GM18868 (cell line): ENCODE results near the gene WWC1.
"Not testable (repeated sequence)": the region's sequence is repeated elsewhere in the genome, so short reads cannot be mapped to it uniquely, and the experiment has no call there.

Experiments
- ATAC-seq: cut with Tn5 transposase; IDR thresholded peaks from one replicate; pipeline ENCODE4 v1.9.1; 2021; ENCODE audit warnings: mild to moderate bottlenecking, moderate library complexity; ENCODE audit not compliant: unreplicated experiment

WWC1 gene

GRCh38 chr5:168434001-168434400, 142.6 kb downstream of the WWC1 start:
- ATAC-seq = no peak

GRCh38 chr5:168434746-168435321, 143.4 kb downstream of the WWC1 start:
- ATAC-seq = no peak

DNA sequence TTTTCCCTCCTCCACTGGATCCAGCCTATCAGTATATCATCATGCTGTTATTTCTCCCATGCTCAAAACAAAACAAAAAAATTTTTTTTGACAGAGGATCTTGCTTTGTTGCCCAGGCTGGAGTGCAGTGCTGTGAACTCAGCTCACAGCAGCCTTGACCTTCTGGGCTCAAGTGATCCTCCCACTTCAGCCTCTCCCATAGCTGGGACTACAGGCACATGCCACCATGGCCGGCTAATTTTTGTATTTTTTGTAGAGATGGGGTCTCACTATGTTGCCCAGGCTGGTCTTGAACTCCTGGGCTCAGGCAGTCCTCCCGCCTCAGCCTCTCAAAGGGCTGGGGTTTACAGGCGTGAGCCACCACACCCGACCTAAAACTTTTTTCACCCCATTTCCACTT, 143.9 kb downstream of the WWC1 start:
- not testable (repeated sequence) for ATAC-seq

GRCh38 chr5:168438349-168438748, 146.9 kb downstream of the WWC1 start:
- no peak for ATAC-seq

DNA sequence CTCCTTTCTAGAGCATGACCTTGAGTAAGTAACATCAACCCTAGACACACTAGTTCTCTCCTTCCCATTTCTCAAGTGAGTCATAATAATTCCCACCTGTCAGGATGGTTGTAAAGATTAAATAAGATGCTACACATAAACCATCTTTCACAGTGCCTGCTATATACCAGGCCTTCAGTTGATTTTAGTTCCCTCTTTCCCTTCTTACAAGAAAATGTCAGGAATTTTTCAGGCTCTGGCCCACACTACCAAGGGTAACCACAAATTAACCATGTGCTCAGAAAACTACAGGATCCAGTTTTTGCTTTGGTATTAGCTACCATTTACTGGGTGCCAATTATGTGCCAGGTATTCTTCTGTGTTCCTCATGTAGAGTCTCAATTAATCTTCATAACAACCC, 152.1 kb downstream of the WWC1 start:
- no peak for ATAC-seq

GRCh38 chr5:168443950-168444700, 152.7 kb downstream of the WWC1 start:
- ATAC-seq = no peak

- no peak for ATAC-seq
Observed at GRCh38 chr5:168446983-168447619, 155.7 kb downstream of the WWC1 start.

DNA sequence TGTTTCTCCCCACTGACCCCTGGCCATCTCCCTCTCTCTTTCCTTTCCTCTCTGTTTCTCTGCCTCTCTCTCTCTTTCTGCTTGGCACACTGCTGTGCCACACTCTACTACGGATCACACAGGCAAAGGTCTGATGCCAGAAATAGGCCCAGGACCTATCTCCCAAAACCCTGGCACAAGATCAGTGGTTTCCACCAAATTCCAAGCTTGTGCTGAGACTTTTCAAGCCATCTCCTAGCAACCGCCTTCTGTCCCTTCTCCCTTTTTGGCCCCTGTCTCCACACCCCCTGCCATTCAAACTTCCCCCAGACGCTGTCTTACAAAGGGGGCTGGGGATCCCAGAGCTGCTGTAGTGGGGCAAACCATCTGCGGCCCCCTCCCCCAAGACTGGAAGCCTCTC, 156.4 kb downstream of the WWC1 start:
- no peak for ATAC-seq

GRCh38 chr5:168449166-168449565, 157.7 kb downstream of the WWC1 start:
- ATAC-seq = no peak

DNA sequence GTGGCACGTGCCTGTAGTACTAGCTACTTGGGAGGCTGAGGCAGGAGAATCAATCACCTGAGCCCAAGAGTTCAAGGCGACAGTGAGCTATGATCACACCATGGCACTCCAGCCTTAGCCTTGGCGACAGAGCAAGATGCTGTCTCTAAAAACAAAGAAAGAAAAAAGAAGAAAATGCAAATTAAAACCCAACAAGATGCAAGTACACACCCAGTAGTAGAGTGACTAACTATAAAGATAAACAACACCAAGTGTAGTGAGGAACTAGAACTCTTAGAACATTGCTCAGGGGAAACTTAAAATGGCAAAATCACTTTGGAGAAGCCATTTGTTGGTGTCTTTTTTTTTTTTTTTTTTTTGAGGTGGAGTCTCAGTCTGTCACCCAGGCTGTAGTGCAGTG, 160.1 kb downstream of the WWC1 start:
- no peak for ATAC-seq

DNA sequence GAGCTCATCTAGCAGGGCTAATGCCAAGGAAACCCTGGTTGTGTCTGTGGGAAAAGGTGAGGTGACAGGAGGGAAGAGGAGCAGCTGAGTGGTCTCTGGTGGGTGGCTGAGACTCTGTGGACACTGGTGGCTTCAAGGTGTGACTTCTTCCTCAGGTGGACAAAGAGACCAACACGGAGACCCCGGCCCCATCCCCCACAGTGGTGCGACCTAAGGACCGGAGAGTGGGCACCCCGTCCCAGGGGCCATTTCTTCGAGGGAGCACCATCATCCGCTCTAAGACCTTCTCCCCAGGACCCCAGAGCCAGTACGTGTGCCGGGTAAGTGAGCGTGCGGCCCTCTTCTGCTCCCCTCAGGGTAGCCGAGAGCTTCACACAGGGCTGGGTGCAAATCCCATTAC, 163.8 kb downstream of the WWC1 start:
- ATAC-seq = no peak

DNA sequence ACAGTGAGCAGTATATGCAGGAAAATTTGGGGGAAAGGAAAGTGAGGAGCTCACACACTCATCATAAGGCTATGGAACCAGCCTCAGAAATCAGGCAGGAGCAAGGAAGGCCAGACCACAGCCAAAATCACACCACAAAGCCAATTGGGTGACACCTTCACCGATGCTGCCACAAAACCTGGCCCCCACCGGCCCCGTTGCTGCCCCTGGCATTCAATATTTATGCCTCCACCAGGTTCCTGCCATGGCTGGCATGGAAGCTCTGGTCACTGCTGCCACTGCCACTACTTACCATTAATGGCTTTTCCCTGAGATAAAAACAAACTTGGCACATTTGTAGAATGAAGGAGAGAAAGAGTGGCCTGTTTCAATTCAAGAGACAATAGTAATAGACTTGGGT, 166.1 kb downstream of the WWC1 start:
- ATAC-seq = no peak

- no peak for ATAC-seq
Observed at GRCh38 chr5:168460606-168461005, 169.2 kb downstream of the WWC1 start.

GRCh38 chr5:168463081-168463480, 171.6 kb downstream of the WWC1 start:
- no peak for ATAC-seq

- ATAC-seq = no peak
Observed at GRCh38 chr5:168464214-168464613, 172.8 kb downstream of the WWC1 start.

GRCh38 chr5:168464641-168465040, 173.2 kb downstream of the WWC1 start:
- no peak for ATAC-seq

GRCh38 chr5:168467755-168468330, 176.4 kb downstream of the WWC1 start:
- no peak for ATAC-seq

DNA sequence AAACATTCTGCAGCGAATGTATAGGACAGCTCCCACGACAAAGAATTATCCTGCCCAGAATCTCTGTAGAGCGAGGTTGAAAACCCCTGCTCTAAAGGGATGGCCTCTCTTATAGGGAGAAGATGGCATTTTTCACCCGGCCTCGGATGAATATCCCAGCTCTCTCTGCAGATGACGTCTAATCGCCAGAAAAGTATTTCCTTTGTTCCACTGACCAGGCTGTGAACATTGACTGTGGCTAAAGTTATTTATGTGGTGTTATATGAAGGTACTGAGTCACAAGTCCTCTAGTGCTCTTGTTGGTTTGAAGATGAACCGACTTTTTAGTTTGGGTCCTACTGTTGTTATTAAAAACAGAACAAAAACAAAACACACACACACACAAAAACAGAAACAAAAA, 177.4 kb downstream of the WWC1 start:
- no peak for ATAC-seq

DNA sequence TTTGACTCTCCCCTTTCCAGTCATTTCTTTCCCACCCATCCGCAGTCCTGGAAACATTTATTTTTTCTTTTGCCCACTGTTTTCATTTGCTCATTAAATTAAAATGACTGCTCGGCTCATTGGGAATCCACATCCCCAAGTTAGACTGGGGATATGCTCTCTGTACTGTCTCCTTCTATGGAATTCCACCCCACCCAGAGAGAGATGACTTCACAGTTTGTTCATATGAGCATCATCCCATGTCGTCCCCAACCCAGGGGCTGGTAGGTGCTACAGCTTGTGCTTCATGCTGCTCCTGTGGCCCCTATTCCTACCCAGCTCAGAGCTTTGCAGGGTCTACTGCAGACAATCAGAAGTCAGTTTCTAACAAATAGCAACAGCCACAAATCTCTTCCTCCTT, 178.4 kb downstream of the WWC1 start:
- ATAC-seq = no peak

GRCh38 chr5:168471785-168472184, 180.3 kb downstream of the WWC1 start:
- no peak for ATAC-seq

DNA sequence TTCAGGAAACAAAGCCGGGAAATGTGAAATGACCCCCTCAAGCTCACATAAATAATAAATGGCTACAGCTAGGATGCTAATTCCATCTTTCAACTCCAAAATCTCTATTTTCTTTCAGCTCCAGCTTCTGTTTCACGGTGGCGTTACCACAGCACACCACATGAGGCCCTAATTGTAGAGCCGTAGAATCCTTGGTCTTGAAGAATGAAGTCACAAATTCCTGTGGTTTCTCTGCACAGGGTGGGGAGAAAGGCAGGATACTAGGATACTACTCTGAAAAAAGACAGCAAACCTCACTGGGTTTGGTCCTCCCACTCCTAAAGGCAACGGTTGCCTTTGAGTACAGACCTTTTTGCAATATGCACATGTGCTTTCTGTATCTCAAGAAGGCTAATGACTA, 180.9 kb downstream of the WWC1 start:
- ATAC-seq = no peak

- ATAC-seq = no peak
Observed at GRCh38 chr5:168474319-168474718, 182.9 kb downstream of the WWC1 start.
